Mesenteric fat pad (tissue), 1 donor: ENCODE measurements around the gene SPINK8. TPM values are rescaled to one million over a fixed set of nuclear protein-coding genes. Genes with fewer than 3 reads are reported as not detected.
"Not testable (repeated sequence)": the region's sequence is repeated elsewhere in the genome, so short reads cannot be mapped to it uniquely, and the experiment has no call there.

Experiments used
- DNase-seq: peaks from one replicate; pipeline ENCODE4 v3.0.0-alpha.2; 2020; ENCODE audit warnings: low spot score
- long read RNA-seq: library from polyadenylated mRNA; unstranded; transcript quantifications from one replicate; pipeline ENCODE4 v2.0.0, GENCODE V29; 2020
- total RNA-seq: library from RNA; stranded (reverse); fragmentation: NEBNext Ultra II Directional; extraction: Animal tissue kit (Norgen Biotek cat#: 25700); gene quantifications from one replicate; pipeline ENCODE4 v1.2.1, GENCODE V29; 2021
- donor health status: DM: yes; HTN: yes; CAD: no.

SPINK8 gene
- total RNA-seq: not detected
- long read RNA-seq: 0 reads

GRCh38 chr3:48333346-48334245, at the start of gene SPINK8:
Gene SPINK8, minus strand, starts transcription at chr3:48333661. Its CDS starts 5,320 bp downstream, at chr3:48328341.
- DNase-seq: not testable (repeated sequence)

GRCh38 chr3:48372862-48373435, 39.5 kb upstream of the SPINK8 start:
- DNase-seq: no peak

DNA sequence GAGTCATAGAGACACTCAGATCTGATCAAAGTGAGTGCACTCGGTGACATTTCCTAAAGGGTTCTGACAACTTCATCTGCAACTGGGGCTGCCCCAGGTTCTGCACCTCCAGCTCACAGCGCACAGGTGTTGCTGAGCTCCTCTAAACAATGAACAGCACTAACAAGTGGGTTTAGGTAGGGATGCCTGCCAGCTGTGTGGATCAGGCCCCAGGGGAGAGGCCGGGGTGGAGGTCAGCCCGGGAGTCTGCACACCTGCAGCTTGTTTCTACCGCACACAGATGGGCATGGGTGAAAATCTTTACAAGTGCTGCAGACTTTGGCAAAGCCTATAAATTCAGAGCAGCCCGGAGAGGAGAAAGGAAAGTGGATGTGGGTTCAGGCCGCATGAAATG, 38.9 kb upstream of the SPINK8 start:
- DNase-seq: no peak

- no peak for DNase-seq
These were observed 38.4 kb upstream of the SPINK8 start, which contains the start of gene FBXW12 for GRCh38 chr3:48371651-48372376. Gene FBXW12, plus strand, starts transcription at chr3:48372219. Its CDS starts 549 bp downstream, at chr3:48372768.

GRCh38 chr3:48370333-48370713, 36.9 kb upstream of the SPINK8 start:
- DNase-seq: no peak

DNA sequence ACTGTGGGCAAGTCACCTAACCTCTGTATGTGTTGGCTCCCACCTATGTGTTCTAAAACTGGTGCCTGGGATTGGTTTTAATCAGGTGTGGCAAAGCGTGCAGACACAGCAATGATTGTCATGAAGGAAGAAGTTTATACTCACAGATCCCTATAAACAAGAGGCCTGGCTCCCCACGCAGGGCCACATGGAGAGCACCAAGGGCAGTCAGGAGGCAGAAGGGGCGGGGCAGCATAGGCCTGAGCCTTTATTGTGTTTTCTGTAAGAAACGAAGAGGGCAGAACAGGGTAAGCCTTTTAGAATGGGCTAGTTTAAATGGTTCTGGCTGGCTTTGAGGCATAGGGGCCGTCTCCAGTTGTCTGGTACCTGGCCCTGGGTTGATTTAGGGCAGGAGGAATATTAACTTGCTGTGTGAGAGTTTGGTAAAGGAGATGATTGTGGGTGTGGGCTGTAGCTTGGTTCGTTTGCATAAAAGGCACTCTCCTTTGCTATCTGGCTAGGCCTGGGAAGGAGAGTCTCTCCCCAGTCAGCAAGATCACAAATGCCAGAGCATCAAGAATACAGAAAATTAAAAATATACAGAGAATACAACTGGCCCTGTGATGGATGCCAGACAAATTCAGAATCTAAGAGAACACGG, 36.4 kb upstream of the SPINK8 start:
- no peak for DNase-seq

GRCh38 chr3:48367201-48367600, 33.7 kb upstream of the SPINK8 start:
- no peak for DNase-seq

DNA sequence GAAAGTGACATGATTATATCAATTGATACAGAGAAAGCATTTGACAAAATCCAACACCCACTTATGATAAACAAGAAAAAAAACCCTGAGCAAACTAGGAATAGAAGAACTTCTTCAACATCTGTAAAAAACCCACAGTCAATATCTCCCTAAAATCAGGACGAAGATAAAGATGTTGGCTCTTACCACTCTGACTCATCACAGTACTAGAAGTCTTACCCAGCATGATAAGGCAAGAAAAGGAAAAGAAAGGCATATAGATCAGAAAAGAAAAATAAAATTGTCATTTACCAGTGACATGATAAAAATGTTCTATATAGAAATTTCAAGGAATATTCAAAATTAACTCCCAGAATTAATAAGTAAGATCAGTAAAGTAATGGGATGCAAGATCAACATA, 31.4 kb upstream of the SPINK8 start:
- DNase-seq: no peak

DNA sequence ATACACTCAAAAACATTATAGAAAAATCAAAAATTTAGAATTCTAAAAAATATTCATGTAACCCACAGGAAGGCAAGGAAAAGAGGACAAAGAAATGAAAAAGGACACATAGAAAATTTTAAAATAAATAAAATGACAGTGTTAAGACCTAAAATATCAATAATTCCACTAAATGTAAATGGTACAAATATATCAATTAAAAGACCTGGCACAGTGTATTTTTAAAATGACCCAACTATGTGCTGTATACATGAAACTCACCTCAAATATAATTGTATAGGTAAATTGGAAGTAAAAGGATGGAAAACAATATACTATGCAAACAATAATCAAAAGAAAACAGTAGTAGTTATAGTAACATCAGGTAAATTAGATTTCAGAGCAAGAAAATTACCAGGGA, 28.5 kb upstream of the SPINK8 start:
- DNase-seq: no peak

- no peak for DNase-seq
These were observed 23.0 kb upstream of the SPINK8 start for GRCh38 chr3:48356419-48356818.

- no peak for DNase-seq
These were observed 20.5 kb upstream of the SPINK8 start for GRCh38 chr3:48353987-48354386.

DNA sequence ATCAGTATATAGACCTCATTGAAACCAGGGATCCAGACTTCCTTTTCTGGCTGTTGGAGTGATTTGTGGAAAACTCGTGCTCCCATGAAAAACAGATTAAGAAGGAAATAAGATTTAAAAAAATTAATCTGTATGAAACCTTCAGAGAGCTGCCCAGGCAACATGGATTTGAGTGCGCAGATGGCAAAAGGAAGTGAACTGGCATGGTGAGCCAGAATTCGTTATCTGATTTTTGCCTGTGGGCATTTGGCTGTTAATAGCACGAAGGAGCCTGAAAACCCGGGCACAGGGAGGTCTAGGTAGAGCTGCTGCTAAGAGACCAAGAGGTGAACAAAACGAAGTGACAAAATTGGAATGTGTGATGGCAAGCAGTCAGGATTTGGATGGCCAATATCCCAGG, 19.1 kb upstream of the SPINK8 start:
- DNase-seq: no peak

DNA sequence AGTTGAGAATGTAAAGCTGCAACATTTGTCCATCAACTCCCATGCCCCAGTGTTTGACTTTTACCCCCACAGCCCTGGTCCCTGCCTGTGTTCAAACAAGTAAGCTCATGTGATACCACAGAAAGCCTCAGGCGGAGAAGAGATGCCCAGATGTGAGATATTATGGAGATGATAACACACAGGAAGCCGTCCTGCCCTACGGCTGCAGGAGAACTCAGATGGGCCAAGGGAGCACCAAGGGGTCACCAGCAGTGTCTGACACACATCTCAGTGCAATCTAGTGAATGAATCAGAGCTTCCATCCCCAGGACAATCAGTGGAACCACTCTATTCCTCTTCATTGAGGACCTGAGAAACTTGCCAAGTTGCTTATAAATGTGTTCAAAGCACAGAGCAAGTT, 14.0 kb upstream of the SPINK8 start:
- no peak for DNase-seq

- no peak for DNase-seq
These were observed 12.6 kb upstream of the SPINK8 start for GRCh38 chr3:48345946-48346572.

GRCh38 chr3:48344867-48345507, 11.5 kb upstream of the SPINK8 start:
- DNase-seq: no peak

- DNase-seq: no peak
These were observed 10.0 kb upstream of the SPINK8 start for GRCh38 chr3:48343432-48343831.

DNA sequence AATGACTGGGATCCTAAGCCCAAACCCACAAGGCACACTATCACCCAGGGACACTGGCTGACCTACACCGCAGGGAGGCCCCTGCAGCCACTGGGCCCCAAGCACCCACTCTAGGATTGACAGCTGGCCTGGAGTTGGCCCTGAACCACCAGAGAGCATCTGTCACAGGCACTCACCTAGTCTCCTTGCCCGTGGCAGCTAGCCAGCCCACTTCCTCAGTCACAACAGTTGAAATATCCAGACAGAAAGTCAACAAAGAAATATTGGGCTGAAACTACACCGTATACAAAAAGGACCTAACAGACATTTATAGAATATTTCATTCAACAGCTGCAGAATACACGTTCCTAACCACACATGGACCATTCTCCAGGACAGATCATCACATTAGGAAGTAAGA, 5.2 kb upstream of the SPINK8 start:
- DNase-seq: no peak

GRCh38 chr3:48337536-48337935, 4.1 kb upstream of the SPINK8 start:
- DNase-seq: not testable (repeated sequence)

DNA sequence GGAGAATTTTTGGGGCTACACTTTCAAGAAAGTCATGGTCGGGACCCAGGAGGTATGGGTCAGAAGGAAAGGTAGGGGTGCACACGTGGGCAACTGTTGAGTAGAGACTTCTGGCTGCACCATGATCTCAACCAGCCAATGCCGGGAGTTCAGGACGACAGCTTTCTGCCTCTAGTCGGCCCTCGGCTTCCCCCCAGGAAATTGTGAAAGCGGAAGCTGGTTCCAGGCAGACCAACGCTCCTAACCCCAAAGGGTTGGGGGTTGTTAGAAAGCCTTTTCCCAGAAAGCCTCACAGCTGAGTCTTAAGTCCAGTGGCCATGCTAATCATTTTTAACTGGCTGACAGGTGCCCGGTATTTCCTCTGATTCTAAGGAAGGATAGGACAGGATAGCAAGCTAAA, 1.8 kb upstream of the SPINK8 start:
- not testable (repeated sequence) for DNase-seq

DNA sequence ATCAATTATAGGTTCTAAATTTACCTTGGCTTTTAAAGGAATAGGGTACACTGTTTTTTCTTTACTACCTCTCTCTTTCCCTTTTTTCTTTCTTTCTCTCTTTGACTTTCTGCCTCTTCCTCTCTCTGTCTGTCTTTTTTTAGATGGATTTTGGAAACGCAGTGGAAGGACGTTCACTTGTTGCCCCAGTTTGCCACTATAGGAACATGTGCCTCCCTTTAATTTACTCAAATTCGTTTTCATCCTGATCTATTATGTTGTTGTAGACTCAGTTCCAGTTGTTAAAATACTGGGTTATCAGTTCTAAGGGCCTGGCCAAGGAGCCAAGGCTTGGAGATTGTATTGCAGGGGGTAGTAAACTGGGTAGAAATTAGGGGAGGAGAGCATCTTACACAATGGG, 1.1 kb upstream of the SPINK8 start:
- no peak for DNase-seq
